Glutamatergic neuron (in vitro differentiated cells): Measurements from ENCODE around the gene ERBIN. TPM values are rescaled to one million over a fixed set of nuclear protein-coding genes. Genes with fewer than 3 reads are reported as not detected.
A peak's percentile ranks its signal among the peaks of the same experiment; 100 is the strongest.

Experiments
- DNase-seq: peaks from one replicate; pipeline ENCODE4 v3.0.0; 2022
- H3K27ac Mint-ChIP-seq: one replicate; pipeline ENCODE4 v1.8.0; 2020; ENCODE audit warnings: mild to moderate bottlenecking, mixed read lengths, inconsistent platforms; ENCODE audit not compliant: unreplicated experiment
- H3K27me3 Mint-ChIP-seq: one replicate; pipeline ENCODE4 v1.8.0; 2020; ENCODE audit warnings: mild to moderate bottlenecking, moderate library complexity, mixed read lengths, inconsistent platforms; ENCODE audit not compliant: unreplicated experiment
- H3K36me3 Mint-ChIP-seq: one replicate; pipeline ENCODE4 v1.8.0; 2020; ENCODE audit warnings: mild to moderate bottlenecking, mixed read lengths, inconsistent platforms; ENCODE audit not compliant: unreplicated experiment
- H3K4me1 Mint-ChIP-seq: one replicate; pipeline ENCODE4 v1.8.0; 2020; ENCODE audit warnings: mild to moderate bottlenecking, low read depth, mixed read lengths, inconsistent platforms; ENCODE audit not compliant: unreplicated experiment
- H3K4me3 Mint-ChIP-seq: one replicate; pipeline ENCODE4 v1.8.0; 2020; ENCODE audit warnings: mild to moderate bottlenecking, mixed read lengths, inconsistent platforms; ENCODE audit not compliant: unreplicated experiment
- H3K9me3 Mint-ChIP-seq: one replicate; pipeline ENCODE4 v1.8.0; 2020; ENCODE audit warnings: mild to moderate bottlenecking, moderate library complexity, mixed read lengths, inconsistent platforms; ENCODE audit not compliant: unreplicated experiment
- total RNA-seq: library from RNA; stranded (reverse); fragmentation: NEBNext Ultra II Directional; extraction: Animal tissue kit (Norgen Biotek cat#: 25700); gene quantifications from one replicate; pipeline ENCODE4 v1.2.1, GENCODE V29; 2021; ENCODE audit not compliant: unreplicated experiment
- TF ChIP-seq, protein P1 (sequence below): fragments of 200-600 bp; sonication (generic); IDR thresholded peaks from one replicate; pipeline ENCODE4 v1.5.0; 2021; ENCODE audit not compliant: partially characterized antibody, unreplicated experiment

Gene ERBIN
- total RNA-seq, 1 donor from 2014 or later: 67.7 TPM

- TF ChIP-seq, protein P1, sequence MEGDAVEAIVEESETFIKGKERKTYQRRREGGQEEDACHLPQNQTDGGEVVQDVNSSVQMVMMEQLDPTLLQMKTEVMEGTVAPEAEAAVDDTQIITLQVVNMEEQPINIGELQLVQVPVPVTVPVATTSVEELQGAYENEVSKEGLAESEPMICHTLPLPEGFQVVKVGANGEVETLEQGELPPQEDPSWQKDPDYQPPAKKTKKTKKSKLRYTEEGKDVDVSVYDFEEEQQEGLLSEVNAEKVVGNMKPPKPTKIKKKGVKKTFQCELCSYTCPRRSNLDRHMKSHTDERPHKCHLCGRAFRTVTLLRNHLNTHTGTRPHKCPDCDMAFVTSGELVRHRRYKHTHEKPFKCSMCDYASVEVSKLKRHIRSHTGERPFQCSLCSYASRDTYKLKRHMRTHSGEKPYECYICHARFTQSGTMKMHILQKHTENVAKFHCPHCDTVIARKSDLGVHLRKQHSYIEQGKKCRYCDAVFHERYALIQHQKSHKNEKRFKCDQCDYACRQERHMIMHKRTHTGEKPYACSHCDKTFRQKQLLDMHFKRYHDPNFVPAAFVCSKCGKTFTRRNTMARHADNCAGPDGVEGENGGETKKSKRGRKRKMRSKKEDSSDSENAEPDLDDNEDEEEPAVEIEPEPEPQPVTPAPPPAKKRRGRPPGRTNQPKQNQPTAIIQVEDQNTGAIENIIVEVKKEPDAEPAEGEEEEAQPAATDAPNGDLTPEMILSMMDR: no peak
- H3K27me3 Mint-ChIP-seq: peaks cover 4% of the 10 kb centered on the region
- H3K27ac Mint-ChIP-seq: no peak overlapping the region
- H3K4me3 Mint-ChIP-seq: no peak overlapping the region
- no peak for DNase-seq
- H3K36me3 Mint-ChIP-seq: peaks cover 7% of the 10 kb centered on the region
- no peaks in the 10 kb centered on the region for H3K9me3 Mint-ChIP-seq
- H3K4me1 Mint-ChIP-seq: peaks cover 12% of the 10 kb centered on the region
Observed at GRCh38 chr5:66066826-66067225, 140.5 kb downstream of the ERBIN start.

DNA sequence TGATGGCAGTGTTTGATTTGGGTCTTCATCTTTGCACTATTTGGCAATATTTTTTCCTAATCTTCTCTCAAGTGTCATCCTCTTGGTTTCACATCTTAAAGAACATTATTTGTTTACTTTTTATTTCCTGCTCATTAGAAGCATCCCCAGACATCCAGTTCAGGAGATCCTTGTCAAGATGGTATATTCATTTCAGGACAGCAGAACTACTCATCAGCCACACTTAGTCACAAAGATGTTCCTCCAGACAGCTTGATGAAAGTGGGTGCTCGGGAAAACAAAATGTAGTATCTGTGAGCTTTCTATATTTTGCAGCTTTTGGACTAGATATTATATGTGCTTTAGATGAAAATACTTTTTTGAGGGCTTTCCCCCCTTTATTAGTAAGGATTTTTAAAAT, 145.7 kb downstream of the ERBIN start:
- peaks cover 2% of the 10 kb centered on the region for H3K9me3 Mint-ChIP-seq
- H3K27me3 Mint-ChIP-seq: peaks cover 3% of the 10 kb centered on the region
- TF ChIP-seq, protein P1: no peak
- peaks cover 13% of the 10 kb centered on the region for H3K4me1 Mint-ChIP-seq
- no peak overlapping the region for H3K27ac Mint-ChIP-seq
- no peaks in the 10 kb centered on the region for H3K36me3 Mint-ChIP-seq
- DNase-seq: no peak
- H3K4me3 Mint-ChIP-seq: no peak overlapping the region

GRCh38 chr5:66074901-66075300, 148.5 kb downstream of the ERBIN start:
- Mint-ChIP-seq H3K27ac (peak overlapping the region; percentile 90), H3K4me1 (peaks cover 17% of the 10 kb centered on the region), H3K4me3 (peak overlapping the region; percentile 80), H3K9me3 (peaks cover 4% of the 10 kb centered on the region), H3K27me3 (peaks cover 3% of the 10 kb centered on the region), H3K36me3 (no peaks in the 10 kb centered on the region)
- TF ChIP-seq, protein P1: no peak
- peak; percentile 69 for DNase-seq

DNA sequence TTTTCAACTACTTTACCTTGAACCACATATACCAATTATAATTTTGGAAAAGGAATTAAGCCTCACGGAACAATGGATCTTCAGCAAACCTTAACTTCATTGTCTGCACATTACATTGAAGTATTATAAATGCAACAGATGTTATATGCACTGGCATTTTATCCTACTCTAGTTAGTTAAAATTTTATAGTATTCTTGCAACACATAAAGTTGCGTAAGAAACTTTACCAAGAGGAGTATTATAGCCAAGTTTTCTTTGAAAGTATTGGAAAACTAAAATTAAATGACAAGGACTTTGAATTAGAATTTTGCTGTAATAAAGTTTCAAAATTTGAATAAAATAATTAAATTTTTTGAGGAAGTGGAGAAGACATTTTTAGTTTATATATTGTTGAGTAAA, 154.3 kb downstream of the ERBIN start:
- H3K27me3 Mint-ChIP-seq: peaks cover 2% of the 10 kb centered on the region
- no peak for DNase-seq
- H3K4me1 Mint-ChIP-seq: peaks cover 14% of the 10 kb centered on the region
- H3K4me3 Mint-ChIP-seq: no peak overlapping the region
- peaks cover 1% of the 10 kb centered on the region for H3K9me3 Mint-ChIP-seq
- no peak overlapping the region for H3K27ac Mint-ChIP-seq
- H3K36me3 Mint-ChIP-seq: no peaks in the 10 kb centered on the region
- TF ChIP-seq, protein P1: no peak

DNA sequence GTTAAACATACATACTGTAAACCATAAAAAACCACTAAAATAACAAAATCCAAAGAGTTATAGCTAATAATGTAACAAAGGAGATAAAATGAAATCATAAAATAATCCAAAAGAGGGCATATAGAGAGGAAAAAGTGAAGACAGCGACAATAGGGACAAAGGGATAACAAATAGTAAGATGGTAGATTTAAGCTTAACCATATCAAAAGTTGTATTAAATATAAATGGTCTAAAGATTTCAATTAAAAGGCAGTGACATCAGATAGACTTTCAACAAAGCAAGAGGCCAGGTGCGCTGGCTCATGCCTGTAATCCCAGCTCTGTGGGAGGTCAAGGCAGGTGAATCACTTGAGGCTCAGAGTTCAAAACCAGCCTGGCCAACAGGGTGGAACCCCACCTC, 163.0 kb downstream of the ERBIN start:
- Mint-ChIP-seq H3K36me3 (peaks cover 18% of the 10 kb centered on the region), H3K27me3 (no peaks in the 10 kb centered on the region), H3K4me3 (no peak overlapping the region), H3K4me1 (no peaks in the 10 kb centered on the region), H3K27ac (no peak overlapping the region), H3K9me3 (no peaks in the 10 kb centered on the region)
- TF ChIP-seq, protein P1: no peak
- no peak for DNase-seq
